GM18867 (cell line): ENCODE measurements around the gene SYS1.

Experiments used
- ATAC-seq: cut with Tn5 transposase; IDR thresholded peaks from one replicate; pipeline ENCODE4 v1.9.1; 2021; ENCODE audit warnings: mild to moderate bottlenecking, moderate library complexity; ENCODE audit not compliant: unreplicated experiment

The SYS1 gene

GRCh38 chr20:45409521-45410272 is 46.7 kb downstream of the SYS1 start:
- ATAC-seq, result no peak

DNA sequence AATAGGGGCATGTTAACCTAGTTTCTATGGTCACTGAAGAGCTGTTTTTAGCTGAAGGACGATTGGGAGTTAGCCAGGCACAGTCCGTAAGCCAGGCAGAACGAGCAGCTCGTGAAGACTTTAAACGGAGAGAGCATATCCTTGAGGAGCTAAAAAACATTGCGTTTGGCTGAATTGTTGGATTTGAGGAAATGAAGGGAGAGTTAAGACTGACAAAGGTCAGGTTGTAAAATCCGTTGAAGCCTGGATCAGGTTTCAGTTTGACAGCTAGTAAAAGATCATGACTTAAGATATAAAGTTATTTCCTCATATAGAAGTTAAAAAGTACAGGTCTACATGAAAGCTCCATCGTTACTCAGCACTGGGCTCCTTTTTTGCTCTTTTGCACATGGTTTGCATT is 47.9 kb downstream of the SYS1 start:
- no peak for ATAC-seq

DNA sequence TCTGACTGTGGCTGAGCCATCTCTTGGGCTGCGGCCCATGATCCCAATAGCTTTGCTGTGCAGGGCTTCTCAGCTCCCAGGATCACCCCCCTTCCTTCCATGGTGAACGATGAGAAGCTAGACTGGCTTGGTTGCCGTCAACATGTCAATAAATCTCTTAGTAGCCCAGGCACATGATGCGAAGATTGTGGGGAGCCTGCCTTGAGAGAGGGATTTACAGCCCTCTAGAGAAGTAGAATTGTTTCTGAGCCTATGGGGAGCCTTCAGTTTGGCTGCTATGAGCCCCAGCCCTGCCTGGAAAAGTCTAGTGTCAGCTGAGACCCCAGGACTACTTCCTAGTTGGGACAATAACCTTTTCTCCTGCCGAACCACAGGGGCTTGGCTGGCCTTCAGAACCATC is 49.7 kb downstream of the SYS1 start:
- no peak for ATAC-seq

DNA sequence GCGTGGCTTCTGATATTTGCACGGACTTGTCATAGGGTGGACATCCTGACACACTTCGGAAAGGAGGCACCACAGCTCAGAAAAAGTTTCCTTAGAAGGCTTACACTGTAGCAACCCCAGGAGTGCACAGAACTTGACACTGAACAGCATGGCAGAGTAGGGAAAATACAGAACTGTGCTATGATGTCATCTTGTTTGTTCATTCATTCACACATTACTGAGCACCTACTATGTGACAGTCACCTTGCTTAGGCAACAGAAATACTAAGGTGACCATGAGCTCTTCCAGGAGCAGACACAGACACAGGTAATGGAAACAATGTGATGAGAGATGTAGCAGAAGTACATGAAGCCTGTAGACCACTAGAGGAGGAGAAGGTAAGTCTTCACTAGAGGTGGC is 50.5 kb downstream of the SYS1 start:
- ATAC-seq, result no peak

GRCh38 chr20:45415822-45416637 is 53.1 kb downstream of the SYS1 start, which contains the start of gene PIGT:
Gene PIGT, plus strand, starts transcription at chr20:45416141. Its CDS starts 16 bp downstream, at chr20:45416157.
- peak; percentile 64 for ATAC-seq

- no peak for ATAC-seq
Measured at GRCh38 chr20:45416917-45417316, 54.0 kb downstream of the SYS1 start.
